IMR-90 (cell line): Measurements from ENCODE around the gene MACIR. TPM values are rescaled to one million over a fixed set of nuclear protein-coding genes. Genes with fewer than 3 reads are reported as not detected.

Experiments
- ATAC-seq: fragments of 200-7000 bp; cut with Tn5 transposase; 2 replicates; pipeline ENCODE4 v1.9.1; 2020; ENCODE audit warnings: low read depth, mild to moderate bottlenecking, moderate library complexity
- BruUV-seq: library from RNA; stranded (reverse); fragments of 400-500 nt; replicated peaks from 2 replicates; lab custom pipeline; 2021; lab: Mats Ljungman, UMichigan
- CTCF ChIA-PET: fragments of 300-600 bp; formaldehyde crosslinking; extraction: SDS; loops from one replicate; lab custom pipeline; 2021; ENCODE audit warnings: antibody characterized with exemption; lab: Yijun Ruan, JAX
- POLR2A ChIA-PET: fragments of 300-600 bp; sonication (Branson Sonifier 250); formaldehyde crosslinking; loops from one replicate; lab custom pipeline; 2022; ENCODE audit warnings: antibody characterized with exemption; ENCODE audit not compliant: unreplicated experiment; lab: Charles Lee
- DNase-seq: peaks from one replicate; pipeline ENCODE4 v3.0.0; 2013
- H2AFZ ChIP-seq: replicated peaks from 2 replicates; pipeline ENCODE3; 2013; ENCODE audit warnings: low read length, mild to moderate bottlenecking; ENCODE audit not compliant: poor library complexity
- H2AK5ac ChIP-seq: 2 replicates; pipeline ENCODE4 v1.6.1; 2013; ENCODE audit warnings: low read depth, low read length, inconsistent platforms
- H2AK9ac ChIP-seq: replicated peaks from 2 replicates; pipeline ENCODE3; 2013; ENCODE audit warnings: mild to moderate bottlenecking, low read depth, low read length, moderate library complexity; ENCODE audit not compliant: poor library complexity
- H2BK120ac ChIP-seq: 2 replicates; pipeline ENCODE4 v1.6.1; 2013; ENCODE audit warnings: low read depth, low read length, inconsistent platforms
- H2BK15ac ChIP-seq: 3 replicates; pipeline ENCODE4 v1.6.1; 2013; ENCODE audit warnings: low read depth, low read length, inconsistent platforms
- H2BK20ac ChIP-seq: 2 replicates; pipeline ENCODE4 v1.6.1; 2013; ENCODE audit warnings: low read depth, mild to moderate bottlenecking, inconsistent platforms, low read length, moderate library complexity
- H2BK5ac ChIP-seq: 2 replicates; pipeline ENCODE4 v1.6.1; 2013; ENCODE audit warnings: mild to moderate bottlenecking, low read depth, low read length, inconsistent platforms; ENCODE audit not compliant: poor library complexity, severe bottlenecking
- H3K14ac ChIP-seq: replicated peaks from 2 replicates; pipeline ENCODE4 v1.6.1; 2013; ENCODE audit warnings: low read depth, low read length, inconsistent platforms
- H3K18ac ChIP-seq: 2 replicates; pipeline ENCODE4 v1.6.1; 2013; ENCODE audit warnings: low read depth, low read length, control low read depth
- H3K23ac ChIP-seq: 2 replicates; pipeline ENCODE4 v1.6.1; 2013; ENCODE audit warnings: low read depth, low read length, inconsistent platforms
- H3K27ac ChIP-seq: 2 replicates; pipeline ENCODE4 v1.5.1; 2013; ENCODE audit warnings: mild to moderate bottlenecking, control low read depth, low read length; ENCODE audit not compliant: insufficient read depth
- H3K27me3 ChIP-seq: 2 replicates; pipeline ENCODE4 v1.6.1; 2013; ENCODE audit warnings: low read length; ENCODE audit not compliant: control insufficient read depth, insufficient read depth
- H3K36me3 ChIP-seq: 2 replicates; pipeline ENCODE4 v1.6.1; 2013; ENCODE audit warnings: low read length, mixed read lengths; ENCODE audit not compliant: control insufficient read depth, insufficient read depth
- H3K4ac ChIP-seq: 2 replicates; pipeline ENCODE4 v1.6.1; 2013; ENCODE audit warnings: low read depth, low read length, inconsistent platforms
- H3K4me1 ChIP-seq: 2 replicates; pipeline ENCODE4 v1.6.1; 2013; ENCODE audit warnings: low read length, mixed read lengths; ENCODE audit not compliant: control insufficient read depth, insufficient read depth
- H3K4me2 ChIP-seq: 2 replicates; pipeline ENCODE4 v1.6.1; 2013; ENCODE audit warnings: low read depth, mild to moderate bottlenecking, control low read depth, low read length, moderate library complexity
- H3K4me3 ChIP-seq: 2 replicates; pipeline ENCODE4 v1.5.1; 2013; ENCODE audit warnings: low read depth, mild to moderate bottlenecking, control low read depth, low read length, moderate library complexity; ENCODE audit not compliant: insufficient read depth
- H3K56ac ChIP-seq: 2 replicates; pipeline ENCODE4 v1.6.1; 2013; ENCODE audit warnings: low read length, inconsistent platforms; ENCODE audit not compliant: insufficient read depth; ENCODE audit errors: extremely low read depth
- H3K79me1 ChIP-seq, 2 experiments: 2 replicates each; pipeline ENCODE4 v1.6.1; 2013; ENCODE audit warnings: low read length in 2 of 2, inconsistent platforms in 1 of 2, low read depth in 1 of 2
- H3K9ac ChIP-seq: 2 replicates; pipeline ENCODE4 v1.6.1; 2013; ENCODE audit warnings: low read depth, low read length, control low read depth
- H3K9me1 ChIP-seq: 2 replicates; pipeline ENCODE4 v1.6.1; 2013; ENCODE audit warnings: low read length, inconsistent platforms; ENCODE audit not compliant: insufficient read depth
- H3K9me3 ChIP-seq: 2 replicates; pipeline ENCODE4 v1.6.1; 2013; ENCODE audit warnings: low read length; ENCODE audit not compliant: control insufficient read depth, insufficient read depth
- H4K20me1 ChIP-seq: 2 replicates; pipeline ENCODE4 v1.6.1; 2013; ENCODE audit warnings: low read length, inconsistent platforms; ENCODE audit not compliant: insufficient read depth
- H4K5ac ChIP-seq: 2 replicates; pipeline ENCODE4 v1.6.1; 2013; ENCODE audit warnings: mild to moderate bottlenecking, low read depth, low read length, control low read depth
- H4K8ac ChIP-seq, 2 experiments: 2 replicates each; pipeline ENCODE4 v1.6.1; 2013; ENCODE audit warnings: low read depth in 2 of 2, low read length in 2 of 2, control low read depth in 1 of 2, inconsistent platforms in 1 of 2
- H4K91ac ChIP-seq: 2 replicates; pipeline ENCODE4 v1.6.1; 2013; ENCODE audit warnings: low read depth, low read length, inconsistent platforms; ENCODE audit not compliant: insufficient read depth
- BHLHE40 ChIP-seq: fragments of 150-350 bp; IDR thresholded peaks from 2 replicates; pipeline ENCODE4 v1.6.1; 2016; ENCODE audit warnings: mild to moderate bottlenecking, low read depth, low read length
- CHD1 ChIP-seq: IDR thresholded peaks from 2 replicates; pipeline ENCODE4 v1.6.1; 2012; ENCODE audit warnings: low read depth, low read length, improper control_type of control experiment
- CTCF ChIP-seq: conservative IDR thresholded peaks from 2 replicates; pipeline ENCODE4 v1.5.1; 2012; ENCODE audit warnings: mild to moderate bottlenecking, low read depth, low read length, improper control_type of control experiment
- ELK1 ChIP-seq: fragments of 150-350 bp; IDR thresholded peaks from 2 replicates; pipeline ENCODE4 v1.6.1; 2016; ENCODE audit warnings: low read depth, mild to moderate bottlenecking, low read length, moderate library complexity, borderline replicate concordance
- FOS ChIP-seq: fragments of 150-350 bp; IDR thresholded peaks from 2 replicates; pipeline ENCODE4 v1.6.1; 2016; ENCODE audit warnings: low read depth, low read length
- MAFK ChIP-seq: IDR thresholded peaks from 2 replicates; pipeline ENCODE4 v1.6.1; 2012; ENCODE audit warnings: low read depth, low read length, improper control_type of control experiment
- MXI1 ChIP-seq: IDR thresholded peaks from 2 replicates; pipeline ENCODE4 v1.6.1; 2012; ENCODE audit warnings: low read depth, mild to moderate bottlenecking, low read length, moderate library complexity, borderline replicate concordance
- RCOR1 ChIP-seq: IDR thresholded peaks from 2 replicates; pipeline ENCODE4 v1.6.1; 2012; ENCODE audit warnings: mild to moderate bottlenecking, low read length, improper control_type of control experiment; ENCODE audit not compliant: insufficient replicate concordance
- RFX5 ChIP-seq: IDR thresholded peaks from 2 replicates; pipeline ENCODE4 v1.8.0; 2012; ENCODE audit warnings: low read depth, mild to moderate bottlenecking, low read length, moderate library complexity
- SMC3 ChIP-seq: fragments of 150-350 bp; IDR thresholded peaks from 2 replicates; pipeline ENCODE4 v1.6.1; 2016; ENCODE audit warnings: low read depth, mild to moderate bottlenecking, antibody characterized with exemption, low read length, moderate library complexity
- WGBS, 2 experiments: methylation state at CpG; one replicate each; pipeline versions ENCODE4 v1.1.5 to v1.1.7; 2013; ENCODE audit warnings: missing lambda C conversion rate in 2 of 2; ENCODE audit not compliant: insufficient read length in 1 of 2; ENCODE audit errors: extremely low coverage in 2 of 2; 5-methylcytosine and 5-hydroxymethylcytosine counted together
- dilution Hi-C: fragments of 300-500 bp; cut with HindIII; formaldehyde crosslinking; loops from one replicate; pipeline ENCODE4 v1.14.3; 2018; ENCODE audit warnings: low sequenced_read_pairs; ENCODE audit not compliant: unreplicated experiment
- in situ Hi-C: fragments of 300-500 bp; cut with MboI; formaldehyde crosslinking; loops from 3 replicates; pipeline ENCODE4 v1.14.3; 2019; ENCODE audit warnings: low sequenced_read_pairs, inconsistent platforms, mixed read lengths
- intact Hi-C: fragments of 100-400 bp; cut with micrococcal nuclease; formaldehyde crosslinking; loops from 2 replicates; pipeline ENCODE4 v1.10.0; 2022
- polyA plus RNA-seq, 3 experiments: library from polyadenylated mRNA; depleted of rRNA; stranded (reverse); fragments of >200 nt; gene quantifications; 2 replicates each; pipeline ENCODE4 v1.2.3, GENCODE V29; 2012; ENCODE audit warnings: low replicate concordance in 1 of 3
- total RNA-seq: library from RNA; depleted of rRNA; stranded (reverse); fragments of >200 nt; gene quantifications from 2 replicates; pipeline ENCODE4 v1.2.3, GENCODE V29; 2012

Gene MACIR
- total and polyA plus RNA-seq, 2 of the 4 experiments (the other 2 are of a cell fraction), result 11.1 to 21.3 TPM

DNA sequence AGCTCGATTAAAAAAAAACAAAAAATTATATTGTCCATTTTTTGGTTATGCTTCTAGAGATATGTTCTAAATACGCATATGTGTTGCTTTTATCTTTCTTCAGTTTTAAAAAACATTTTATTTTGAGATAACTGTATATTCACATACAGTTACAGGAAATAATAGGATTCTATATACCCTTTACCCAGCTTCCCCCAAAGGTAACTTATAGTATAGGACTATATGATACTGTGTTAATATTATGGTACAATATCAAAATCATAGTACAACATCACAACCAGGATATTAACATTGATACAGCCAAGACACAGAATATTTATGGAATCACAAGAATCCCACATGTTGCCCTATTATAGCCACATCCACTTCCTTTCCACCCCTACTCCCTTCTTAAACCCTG, 9.5 kb upstream of the MACIR start:
- ATAC-seq (no peak), DNase-seq (no peak)
- Histone ChIP-seq H3K4me1 (no peaks in the 10 kb centered on the region), H3K56ac (no peak overlapping the region), H3K4me2 (no peak overlapping the region), H2AK5ac (no peak overlapping the region), H2BK120ac (no peak overlapping the region), H4K91ac (no peak overlapping the region), H3K9me3 (no peaks in the 10 kb centered on the region), H3K18ac (no peak overlapping the region), H3K14ac (no peak overlapping the region), H3K27me3 (peaks cover 2% of the 10 kb centered on the region; the same call in 1 of the 2 replicates), H2AK9ac (no peak overlapping the region), H4K5ac (no peak overlapping the region), H3K23ac (no peak overlapping the region), H3K36me3 (no peaks in the 10 kb centered on the region), H3K79me1 (no peaks in the 10 kb centered on the region), H3K4me3 (no peak overlapping the region), H4K20me1 (no peaks in the 10 kb centered on the region), H3K27ac (no peak overlapping the region), H2BK5ac (no peak overlapping the region), H3K9me1 (no peaks in the 10 kb centered on the region), H2BK20ac (no peak overlapping the region), H3K9ac (no peak overlapping the region), H4K8ac (no peak overlapping the region), H2AFZ (no peak overlapping the region), H2BK15ac (no peak overlapping the region), H3K4ac (no peak overlapping the region)
- in situ Hi-C loops, result no loop called here
- POLR2A ChIA-PET, result no interaction called here
- intact Hi-C loops, result no loop called here
- dilution Hi-C loops, result no loop called here
- no TSS peak for BruUV-seq
- TF ChIP-seq FOS, result no peak
- no peak for TF ChIP-seq SMC3
- TF ChIP-seq CTCF, result no peak
- TF ChIP-seq CHD1, result no peak
- no peak for TF ChIP-seq MXI1
- no peak for TF ChIP-seq BHLHE40
- no peak for TF ChIP-seq ELK1
- no peak for TF ChIP-seq RFX5
- no peak for TF ChIP-seq RCOR1
- no peak for TF ChIP-seq MAFK
- no CpG with 5 or more reads among the region's 2 CpGs for WGBS, 2 experiments
- CTCF ChIA-PET, result no interaction called here
